IMR-90 (cell line): ENCODE results near the gene PLCXD1. TPM values are rescaled to one million over a fixed set of nuclear protein-coding genes. Genes with fewer than 3 reads are reported as not detected.

Source experiments
- ATAC-seq: fragments of 200-7000 bp; cut with Tn5 transposase; 2 replicates; pipeline ENCODE4 v1.9.1; 2020; ENCODE audit warnings: low read depth, mild to moderate bottlenecking, moderate library complexity
- BruUV-seq: library from RNA; stranded (reverse); fragments of 400-500 nt; replicated peaks from 2 replicates; lab custom pipeline; 2021; lab: Mats Ljungman, UMichigan
- CTCF ChIA-PET: fragments of 300-600 bp; formaldehyde crosslinking; extraction: SDS; loops from one replicate; lab custom pipeline; 2021; ENCODE audit warnings: antibody characterized with exemption; lab: Yijun Ruan, JAX
- POLR2A ChIA-PET: fragments of 300-600 bp; sonication (Branson Sonifier 250); formaldehyde crosslinking; loops from one replicate; lab custom pipeline; 2022; ENCODE audit warnings: antibody characterized with exemption; ENCODE audit not compliant: unreplicated experiment; lab: Charles Lee
- DNase-seq: peaks from one replicate; pipeline ENCODE4 v3.0.0; 2013
- H2AFZ ChIP-seq: replicated peaks from 2 replicates; pipeline ENCODE3; 2013; ENCODE audit warnings: low read length, mild to moderate bottlenecking; ENCODE audit not compliant: poor library complexity
- H2AK5ac ChIP-seq: 2 replicates; pipeline ENCODE4 v1.6.1; 2013; ENCODE audit warnings: low read depth, low read length, inconsistent platforms
- H2AK9ac ChIP-seq: replicated peaks from 2 replicates; pipeline ENCODE3; 2013; ENCODE audit warnings: mild to moderate bottlenecking, low read depth, low read length, moderate library complexity; ENCODE audit not compliant: poor library complexity
- H2BK120ac ChIP-seq: 2 replicates; pipeline ENCODE4 v1.6.1; 2013; ENCODE audit warnings: low read depth, low read length, inconsistent platforms
- H2BK15ac ChIP-seq: 3 replicates; pipeline ENCODE4 v1.6.1; 2013; ENCODE audit warnings: low read depth, low read length, inconsistent platforms
- H2BK20ac ChIP-seq: 2 replicates; pipeline ENCODE4 v1.6.1; 2013; ENCODE audit warnings: low read depth, mild to moderate bottlenecking, inconsistent platforms, low read length, moderate library complexity
- H2BK5ac ChIP-seq: 2 replicates; pipeline ENCODE4 v1.6.1; 2013; ENCODE audit warnings: mild to moderate bottlenecking, low read depth, low read length, inconsistent platforms; ENCODE audit not compliant: poor library complexity, severe bottlenecking
- H3K14ac ChIP-seq: replicated peaks from 2 replicates; pipeline ENCODE4 v1.6.1; 2013; ENCODE audit warnings: low read depth, low read length, inconsistent platforms
- H3K18ac ChIP-seq: 2 replicates; pipeline ENCODE4 v1.6.1; 2013; ENCODE audit warnings: low read depth, low read length, control low read depth
- H3K23ac ChIP-seq: 2 replicates; pipeline ENCODE4 v1.6.1; 2013; ENCODE audit warnings: low read depth, low read length, inconsistent platforms
- H3K27ac ChIP-seq: 2 replicates; pipeline ENCODE4 v1.5.1; 2013; ENCODE audit warnings: mild to moderate bottlenecking, control low read depth, low read length; ENCODE audit not compliant: insufficient read depth
- H3K27me3 ChIP-seq: 2 replicates; pipeline ENCODE4 v1.6.1; 2013; ENCODE audit warnings: low read length; ENCODE audit not compliant: control insufficient read depth, insufficient read depth
- H3K36me3 ChIP-seq: 2 replicates; pipeline ENCODE4 v1.6.1; 2013; ENCODE audit warnings: low read length, mixed read lengths; ENCODE audit not compliant: control insufficient read depth, insufficient read depth
- H3K4ac ChIP-seq: 2 replicates; pipeline ENCODE4 v1.6.1; 2013; ENCODE audit warnings: low read depth, low read length, inconsistent platforms
- H3K4me1 ChIP-seq: 2 replicates; pipeline ENCODE4 v1.6.1; 2013; ENCODE audit warnings: low read length, mixed read lengths; ENCODE audit not compliant: control insufficient read depth, insufficient read depth
- H3K4me2 ChIP-seq: 2 replicates; pipeline ENCODE4 v1.6.1; 2013; ENCODE audit warnings: low read depth, mild to moderate bottlenecking, control low read depth, low read length, moderate library complexity
- H3K4me3 ChIP-seq: 2 replicates; pipeline ENCODE4 v1.5.1; 2013; ENCODE audit warnings: low read depth, mild to moderate bottlenecking, control low read depth, low read length, moderate library complexity; ENCODE audit not compliant: insufficient read depth
- H3K56ac ChIP-seq: 2 replicates; pipeline ENCODE4 v1.6.1; 2013; ENCODE audit warnings: low read length, inconsistent platforms; ENCODE audit not compliant: insufficient read depth; ENCODE audit errors: extremely low read depth
- H3K79me1 ChIP-seq, 2 experiments: 2 replicates each; pipeline ENCODE4 v1.6.1; 2013; ENCODE audit warnings: low read length in 2 of 2, inconsistent platforms in 1 of 2, low read depth in 1 of 2
- H3K9ac ChIP-seq: 2 replicates; pipeline ENCODE4 v1.6.1; 2013; ENCODE audit warnings: low read depth, low read length, control low read depth
- H3K9me1 ChIP-seq: 2 replicates; pipeline ENCODE4 v1.6.1; 2013; ENCODE audit warnings: low read length, inconsistent platforms; ENCODE audit not compliant: insufficient read depth
- H3K9me3 ChIP-seq: 2 replicates; pipeline ENCODE4 v1.6.1; 2013; ENCODE audit warnings: low read length; ENCODE audit not compliant: control insufficient read depth, insufficient read depth
- H4K20me1 ChIP-seq: 2 replicates; pipeline ENCODE4 v1.6.1; 2013; ENCODE audit warnings: low read length, inconsistent platforms; ENCODE audit not compliant: insufficient read depth
- H4K5ac ChIP-seq: 2 replicates; pipeline ENCODE4 v1.6.1; 2013; ENCODE audit warnings: mild to moderate bottlenecking, low read depth, low read length, control low read depth
- H4K8ac ChIP-seq, 2 experiments: 2 replicates each; pipeline ENCODE4 v1.6.1; 2013; ENCODE audit warnings: low read depth in 2 of 2, low read length in 2 of 2, control low read depth in 1 of 2, inconsistent platforms in 1 of 2
- H4K91ac ChIP-seq: 2 replicates; pipeline ENCODE4 v1.6.1; 2013; ENCODE audit warnings: low read depth, low read length, inconsistent platforms; ENCODE audit not compliant: insufficient read depth
- CEBPB ChIP-seq: IDR thresholded peaks from 2 replicates; pipeline ENCODE4 v1.6.1; 2012; ENCODE audit warnings: low read depth, low read length, improper control_type of control experiment
- CTCF ChIP-seq: conservative IDR thresholded peaks from 2 replicates; pipeline ENCODE4 v1.5.1; 2012; ENCODE audit warnings: mild to moderate bottlenecking, low read depth, low read length, improper control_type of control experiment
- ELK1 ChIP-seq: fragments of 150-350 bp; IDR thresholded peaks from 2 replicates; pipeline ENCODE4 v1.6.1; 2016; ENCODE audit warnings: low read depth, mild to moderate bottlenecking, low read length, moderate library complexity, borderline replicate concordance
- MAFK ChIP-seq: IDR thresholded peaks from 2 replicates; pipeline ENCODE4 v1.6.1; 2012; ENCODE audit warnings: low read depth, low read length, improper control_type of control experiment
- MXI1 ChIP-seq: IDR thresholded peaks from 2 replicates; pipeline ENCODE4 v1.6.1; 2012; ENCODE audit warnings: low read depth, mild to moderate bottlenecking, low read length, moderate library complexity, borderline replicate concordance
- NFE2L2 ChIP-seq: fragments of 150-350 bp; IDR thresholded peaks from 2 replicates; pipeline ENCODE4 v1.6.1; 2016; ENCODE audit warnings: low read depth, mild to moderate bottlenecking, low read length
- POLR2A ChIP-seq: IDR thresholded peaks from 2 replicates; pipeline ENCODE4 v1.6.1; 2012; ENCODE audit warnings: mild to moderate bottlenecking, low read depth, low read length
- RAD21 ChIP-seq: IDR thresholded peaks from 2 replicates; pipeline ENCODE4 v1.6.1; 2012; ENCODE audit warnings: low read length, improper control_type of control experiment
- WGBS, 2 experiments: methylation state at CpG; one replicate each; pipeline versions ENCODE4 v1.1.5 to v1.1.7; 2013; ENCODE audit warnings: missing lambda C conversion rate in 2 of 2; ENCODE audit not compliant: insufficient read length in 1 of 2; ENCODE audit errors: extremely low coverage in 2 of 2; 5-methylcytosine and 5-hydroxymethylcytosine counted together
- dilution Hi-C: fragments of 300-500 bp; cut with HindIII; formaldehyde crosslinking; loops from one replicate; pipeline ENCODE4 v1.14.3; 2018; ENCODE audit warnings: low sequenced_read_pairs; ENCODE audit not compliant: unreplicated experiment
- in situ Hi-C: fragments of 300-500 bp; cut with MboI; formaldehyde crosslinking; loops from 3 replicates; pipeline ENCODE4 v1.14.3; 2019; ENCODE audit warnings: low sequenced_read_pairs, inconsistent platforms, mixed read lengths
- intact Hi-C: fragments of 100-400 bp; cut with micrococcal nuclease; formaldehyde crosslinking; loops from 2 replicates; pipeline ENCODE4 v1.10.0; 2022
- polyA plus RNA-seq, 3 experiments: library from polyadenylated mRNA; depleted of rRNA; stranded (reverse); fragments of >200 nt; gene quantifications; 2 replicates each; pipeline ENCODE4 v1.2.3, GENCODE V29; 2012; ENCODE audit warnings: low replicate concordance in 1 of 3
- total RNA-seq: library from RNA; depleted of rRNA; stranded (reverse); fragments of >200 nt; gene quantifications from 2 replicates; pipeline ENCODE4 v1.2.3, GENCODE V29; 2012
- TF ChIP-seq, protein P1 (sequence below): fragments of 150-350 bp; IDR thresholded peaks from 2 replicates; pipeline ENCODE4 v1.6.1; 2017; ENCODE audit warnings: mild to moderate bottlenecking, antibody characterized with exemption, low read length, low read depth

The PLCXD1 gene
- total and polyA plus RNA-seq, 2 of the 4 experiments (the other 2 are of a cell fraction) = 16.7 to 17.7 TPM

DNA sequence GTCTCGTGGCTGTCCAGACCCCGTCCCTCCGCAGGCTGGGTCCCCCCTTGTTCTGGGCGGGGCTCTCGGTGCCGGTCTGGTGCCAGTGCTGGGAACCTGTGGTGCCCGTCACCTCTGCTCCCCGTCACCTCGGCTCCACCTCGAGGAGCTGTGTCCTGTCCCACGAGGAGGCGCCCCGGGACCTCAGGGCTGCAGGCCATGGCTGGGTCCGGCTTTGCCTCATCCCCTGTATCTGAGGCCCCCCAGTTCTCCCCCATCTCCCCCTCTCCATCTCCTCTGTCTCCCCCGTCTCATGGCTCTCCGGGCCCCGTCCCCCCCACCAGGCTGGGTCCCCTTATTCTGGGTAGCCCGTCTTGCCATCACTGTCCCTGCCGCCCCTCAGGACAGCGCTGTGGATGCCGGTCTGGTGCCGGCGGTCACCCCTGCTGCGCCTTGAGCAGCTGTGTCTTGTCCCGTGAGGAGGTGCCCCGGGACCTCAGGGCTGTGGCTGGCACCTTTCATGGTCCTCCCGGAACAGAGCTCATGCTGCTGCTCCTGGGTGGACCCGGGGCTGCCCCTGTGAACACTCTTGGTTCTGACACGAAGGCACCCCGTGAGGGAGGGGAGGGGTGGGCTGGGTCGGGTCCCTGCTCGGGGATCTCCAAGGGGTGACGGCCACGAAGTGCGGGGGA, 50.8 kb downstream of the PLCXD1 start:
- ATAC-seq = no peak
- no peak overlapping the region for H3K9ac ChIP-seq

More for the DNA sequence above, 50.8 kb downstream of the PLCXD1 start:
- no peak overlapping the region for H2BK120ac ChIP-seq
- no peak overlapping the region for H3K14ac ChIP-seq
- in situ Hi-C loops (no loop called here), intact Hi-C loops (no loop called here), dilution Hi-C loops (no loop called here)
- TF ChIP-seq NFE2L2 = no peak
- no peak for TF ChIP-seq POLR2A
- no peak for TF ChIP-seq MAFK
- no peak for TF ChIP-seq MXI1
- no peak for TF ChIP-seq CEBPB
- TF ChIP-seq, protein P1, sequence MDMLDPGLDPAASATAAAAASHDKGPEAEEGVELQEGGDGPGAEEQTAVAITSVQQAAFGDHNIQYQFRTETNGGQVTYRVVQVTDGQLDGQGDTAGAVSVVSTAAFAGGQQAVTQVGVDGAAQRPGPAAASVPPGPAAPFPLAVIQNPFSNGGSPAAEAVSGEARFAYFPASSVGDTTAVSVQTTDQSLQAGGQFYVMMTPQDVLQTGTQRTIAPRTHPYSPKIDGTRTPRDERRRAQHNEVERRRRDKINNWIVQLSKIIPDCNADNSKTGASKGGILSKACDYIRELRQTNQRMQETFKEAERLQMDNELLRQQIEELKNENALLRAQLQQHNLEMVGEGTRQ = no peak
- no peak for TF ChIP-seq CTCF
- TF ChIP-seq RAD21 = no peak
- TF ChIP-seq ELK1 = no peak
- no peak overlapping the region for H3K27ac ChIP-seq
- H3K23ac ChIP-seq = no peak overlapping the region
- H3K4me1 ChIP-seq = peaks cover 3% of the 10 kb centered on the region
- no peak for DNase-seq
- 65% methylated on average over 12 of the region's 35 CpGs; no CpG with 5 or more reads in 1 of the 2 experiments for WGBS, 2 experiments
- H4K5ac ChIP-seq = no peak overlapping the region
- no peak overlapping the region for H2BK15ac ChIP-seq
- no peak overlapping the region for H2BK20ac ChIP-seq
- no peaks in the 10 kb centered on the region for H3K79me1 ChIP-seq
- POLR2A ChIA-PET = no interaction called here
- no peak overlapping the region for H3K56ac ChIP-seq
- no peaks in the 10 kb centered on the region for H3K9me1 ChIP-seq
- H3K18ac ChIP-seq = no peak overlapping the region
- no peak overlapping the region for H4K91ac ChIP-seq
- H4K20me1 ChIP-seq = no peaks in the 10 kb centered on the region; the same call in 1 of the 2 replicates
- H3K4me3 ChIP-seq = no peak overlapping the region
- H2AK9ac ChIP-seq = peak overlapping the region; percentile 57
- H2AFZ ChIP-seq = peak overlapping the region; percentile 88
- CTCF ChIA-PET = no interaction called here
- no TSS peak for BruUV-seq
- H2BK5ac ChIP-seq = no peak overlapping the region
- H3K36me3 ChIP-seq = peaks cover 7% of the 10 kb centered on the region; the same call in 1 of the 2 replicates
- H3K4ac ChIP-seq = no peak overlapping the region
- H3K27me3 ChIP-seq = no peaks in the 10 kb centered on the region
- H3K4me2 ChIP-seq = peak overlapping the region; percentile 62; the same call in 1 of the 2 replicates
- H4K8ac ChIP-seq = no peak overlapping the region
- peak overlapping the region; percentile 46; the same call in 1 of the 2 replicates for H2AK5ac ChIP-seq
- H3K9me3 ChIP-seq = peaks cover 2% of the 10 kb centered on the region; the same call in 1 of the 2 replicates
